Forelimb muscle (tissue), 1 donor: ENCODE data around the gene CIB4. TPM values are rescaled to one million over a fixed set of nuclear protein-coding genes. Genes with fewer than 3 reads are reported as not detected.
"Not testable (repeated sequence)": the region's sequence is repeated elsewhere in the genome, so short reads cannot be mapped to it uniquely, and the experiment has no call there.

Experiments used
- DNase-seq: peaks from one replicate; pipeline ENCODE4 v3.0.0-alpha.2; 2013; ENCODE audit warnings: low read depth
- polyA plus RNA-seq: library from polyadenylated mRNA; unstranded; fragments of 120-200 nt; gene quantifications from one replicate; pipeline ENCODE4 v1.2.1, GENCODE V29; 2013; ENCODE audit not compliant: insufficient read length

The CIB4 gene
- polyA plus RNA-seq, 1 donor: not detected

GRCh38 chr2:26666671-26667070 lies 25.5 kb upstream of the CIB4 start:
- DNase-seq: no peak

DNA sequence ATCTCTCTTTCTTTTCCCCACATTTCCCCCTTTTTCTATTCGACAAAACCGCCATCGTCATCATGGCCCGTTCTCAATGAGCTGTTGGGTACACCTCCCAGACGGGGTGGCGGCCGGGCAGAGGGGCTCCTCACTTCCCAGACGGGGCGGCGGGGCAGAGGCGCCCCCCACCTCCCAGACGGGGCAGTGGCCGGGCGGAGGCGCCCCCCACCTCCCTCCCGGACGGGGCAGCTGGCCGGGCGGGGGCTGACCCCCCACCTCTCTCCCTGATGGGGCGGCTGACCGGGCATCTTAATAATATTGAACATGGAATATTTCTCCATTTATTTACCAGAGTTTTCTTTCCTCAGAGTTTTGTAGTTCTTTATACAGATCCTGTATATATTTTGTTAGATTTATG lies 24.1 kb upstream of the CIB4 start:
- not testable (repeated sequence) for DNase-seq

DNA sequence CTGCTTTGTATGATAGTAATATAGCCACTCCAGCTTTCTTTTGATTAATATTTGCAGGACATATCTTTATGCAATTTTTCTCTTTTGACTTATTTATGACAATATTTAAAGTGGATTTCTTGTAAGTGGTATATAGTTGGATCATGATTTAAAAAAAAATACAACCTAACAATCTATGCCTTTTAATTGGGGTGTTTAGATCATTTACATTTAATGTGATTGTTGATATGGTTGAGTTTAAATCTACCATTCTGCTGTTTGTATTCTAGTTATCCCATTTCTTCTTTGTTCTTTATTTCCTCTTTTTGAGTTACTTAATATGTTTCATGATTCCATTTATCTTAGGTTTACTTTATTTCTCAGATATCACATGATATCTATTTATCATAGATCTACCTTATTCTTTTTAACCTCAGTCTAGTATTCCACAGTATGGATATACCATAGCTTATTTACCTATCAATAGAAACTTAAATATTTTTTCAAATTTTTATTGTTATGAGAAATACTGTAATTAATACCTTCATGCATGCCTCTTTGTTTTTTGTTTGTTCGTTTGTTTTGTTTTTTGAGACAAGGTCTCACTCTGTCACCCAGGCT lies 19.3 kb upstream of the CIB4 start:
- DNase-seq: no peak

DNA sequence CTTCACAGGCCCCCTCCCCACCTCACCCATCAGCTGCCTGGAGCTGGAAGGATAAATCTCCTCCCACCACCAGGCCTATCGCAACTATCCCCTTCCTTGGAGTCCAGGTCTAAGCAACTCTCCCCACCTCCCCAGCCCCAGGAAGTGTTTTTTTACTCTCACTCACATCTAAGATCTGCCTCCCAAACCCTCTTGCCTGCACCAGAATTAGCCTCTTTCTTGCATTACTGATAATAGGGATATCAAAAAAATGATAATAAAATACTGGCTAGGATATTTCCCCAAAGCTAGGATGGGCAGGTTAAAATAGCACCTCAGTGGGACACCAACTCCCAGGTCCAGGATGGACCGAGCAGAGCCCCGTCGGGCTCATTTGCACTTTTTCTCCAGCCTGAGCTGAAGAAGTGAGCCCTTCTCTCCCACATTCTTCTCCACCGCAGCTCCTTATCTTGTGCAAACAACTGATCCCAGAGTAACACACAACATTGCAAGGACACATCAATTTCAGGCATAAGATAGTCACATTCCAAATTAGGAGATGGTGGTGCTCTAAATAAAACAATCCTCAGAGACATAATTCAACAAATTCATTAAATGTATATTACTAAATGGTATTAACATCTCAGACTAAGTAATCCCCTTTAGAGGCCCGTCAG lies 17.7 kb upstream of the CIB4 start:
- no peak for DNase-seq

DNA sequence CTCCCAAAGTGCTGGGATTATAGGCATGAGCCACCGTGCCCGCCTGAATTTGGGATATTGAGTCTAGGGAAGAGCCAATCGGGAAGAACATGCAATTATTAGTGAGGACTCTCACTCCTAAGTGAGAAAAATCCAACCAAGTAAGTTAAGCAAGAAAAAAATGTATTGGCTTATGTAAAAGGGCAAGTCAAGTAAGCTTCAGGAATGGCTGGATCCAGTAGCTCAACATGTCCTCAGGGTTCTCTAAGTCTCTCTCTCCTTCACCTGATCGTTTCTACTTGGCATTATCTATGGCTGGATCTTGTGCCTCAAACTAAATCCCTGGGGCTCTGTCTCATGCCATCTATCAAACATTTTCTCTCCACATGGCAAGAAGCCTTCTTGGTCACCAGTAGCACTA lies 16.1 kb upstream of the CIB4 start:
- no peak for DNase-seq

- DNase-seq: no peak
Measured at GRCh38 chr2:26655611-26656195, 14.5 kb upstream of the CIB4 start.

DNA sequence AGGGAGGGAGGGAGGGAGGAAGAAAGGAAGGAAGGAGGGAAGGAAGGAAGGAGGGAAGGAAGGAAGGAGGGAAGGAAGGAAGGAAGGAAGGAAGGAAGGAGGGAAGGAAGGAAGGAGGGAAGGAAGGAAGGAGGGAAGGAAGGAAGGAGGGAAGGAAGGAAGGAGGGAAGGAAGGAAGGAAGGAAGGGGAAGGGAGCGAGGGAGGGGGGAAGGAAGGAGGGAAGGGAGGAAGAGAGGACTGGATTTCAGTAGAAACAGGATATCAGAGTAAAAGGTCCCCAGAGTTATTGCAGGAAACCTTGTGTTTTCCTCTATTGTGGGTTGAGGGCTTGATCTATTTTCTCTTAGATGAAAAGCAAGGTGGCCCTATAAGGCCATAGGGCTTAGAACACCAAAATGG lies 14.0 kb upstream of the CIB4 start:
- not testable (repeated sequence) for DNase-seq

GRCh38 chr2:26654061-26654340 lies 12.8 kb upstream of the CIB4 start:
- no peak for DNase-seq

- DNase-seq: no peak
Measured at GRCh38 chr2:26653207-26654060, 12.3 kb upstream of the CIB4 start.

- peak; percentile 79 for DNase-seq
Measured at GRCh38 chr2:26652361-26653041, 11.3 kb upstream of the CIB4 start.

DNA sequence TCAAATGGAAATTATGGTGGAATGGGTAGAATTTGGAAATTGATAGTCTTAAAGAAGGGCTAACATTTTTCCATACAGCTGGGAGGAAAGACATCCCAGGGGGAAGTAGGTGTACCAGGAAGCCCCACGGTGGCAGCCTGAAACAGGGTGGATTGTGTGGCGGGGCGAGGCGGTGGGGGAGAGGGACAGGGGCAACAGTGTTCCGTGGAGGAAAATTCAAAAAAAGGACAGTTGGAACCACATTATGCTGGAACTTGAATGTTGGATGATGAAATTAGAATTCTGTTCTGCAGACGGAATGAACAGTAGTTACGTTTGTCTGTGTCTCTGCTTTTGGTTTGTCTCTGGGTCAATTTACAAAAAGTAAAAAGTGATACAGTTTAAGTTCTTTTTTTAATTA lies 10.6 kb upstream of the CIB4 start:
- DNase-seq: no peak

DNA sequence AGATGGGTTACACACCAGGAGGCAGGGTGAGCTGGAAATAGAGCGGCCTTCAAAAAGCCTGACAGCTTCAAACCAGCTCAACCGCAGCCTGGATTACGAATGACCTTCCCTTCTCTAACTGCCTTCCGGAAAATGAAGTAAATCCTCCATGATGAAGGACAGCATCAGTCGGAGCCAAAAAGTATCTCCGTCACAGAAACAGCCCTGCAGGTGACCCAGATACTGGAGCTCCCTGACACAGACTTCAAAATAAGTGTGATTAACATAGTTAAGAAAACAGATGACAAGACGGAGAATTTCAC lies 10.3 kb upstream of the CIB4 start:
- DNase-seq: no peak

- no peak for DNase-seq
Measured at GRCh38 chr2:26650713-26651469, 9.7 kb upstream of the CIB4 start.

DNA sequence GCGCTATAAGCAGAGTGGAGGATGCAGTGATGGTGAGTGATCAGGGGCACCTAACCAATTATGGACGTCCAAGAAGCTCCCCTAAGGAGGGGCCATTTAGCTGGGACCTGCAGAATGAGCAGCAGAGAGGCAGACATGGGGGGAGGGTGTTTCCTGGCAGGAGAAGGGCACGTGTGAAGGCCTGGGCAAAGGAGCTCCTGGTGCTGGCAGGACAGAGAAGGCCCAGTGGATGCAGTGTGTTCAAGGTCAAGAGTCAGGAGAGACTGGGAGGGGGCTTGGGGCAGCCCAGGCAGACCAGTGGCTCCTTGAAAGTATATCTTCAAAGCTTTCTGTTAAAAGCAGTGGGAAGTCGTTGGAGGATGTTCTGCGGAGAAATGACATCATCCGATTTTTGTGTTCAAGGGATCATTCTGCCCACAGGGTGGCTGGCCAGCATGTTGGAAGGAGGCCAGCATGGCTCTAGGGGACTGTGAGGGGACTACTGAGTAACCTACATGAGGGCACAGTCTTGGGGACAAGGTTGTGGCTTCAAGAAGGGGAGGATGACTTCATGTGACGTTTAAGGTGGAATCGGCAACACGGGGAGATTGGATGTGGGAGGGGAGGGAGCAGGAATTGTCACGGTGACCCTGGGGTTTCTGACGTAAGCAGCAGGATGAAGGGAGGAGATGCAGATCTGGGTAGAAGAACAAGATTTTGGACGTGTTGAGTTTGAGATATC lies 9.0 kb upstream of the CIB4 start:
- DNase-seq: no peak

GRCh38 chr2:26649322-26649721 lies 8.2 kb upstream of the CIB4 start:
- no peak for DNase-seq

DNA sequence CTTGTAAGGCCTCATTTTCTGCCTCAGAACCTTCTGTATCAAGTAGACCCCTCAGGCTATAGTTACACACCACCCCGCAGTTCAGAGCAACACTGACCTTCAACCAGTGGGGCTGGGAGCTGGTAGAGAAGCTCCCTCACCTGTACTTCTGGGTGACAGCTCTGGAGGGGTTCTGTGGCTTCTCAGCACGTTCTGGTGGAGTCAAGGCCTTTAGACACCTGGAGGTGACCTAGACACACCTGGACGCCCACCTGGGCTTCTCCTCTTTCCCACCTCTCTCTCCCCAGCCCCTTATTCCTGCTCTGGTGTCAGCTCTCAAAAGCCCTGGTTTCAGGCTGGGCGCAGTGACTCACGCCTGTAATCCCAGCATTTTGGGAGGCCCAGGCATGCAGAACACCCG lies 7.3 kb upstream of the CIB4 start:
- DNase-seq: no peak

- DNase-seq: no peak
Measured at GRCh38 chr2:26647981-26648380, 6.8 kb upstream of the CIB4 start.

GRCh38 chr2:26646986-26647672 lies 6.0 kb upstream of the CIB4 start:
- DNase-seq: no peak

DNA sequence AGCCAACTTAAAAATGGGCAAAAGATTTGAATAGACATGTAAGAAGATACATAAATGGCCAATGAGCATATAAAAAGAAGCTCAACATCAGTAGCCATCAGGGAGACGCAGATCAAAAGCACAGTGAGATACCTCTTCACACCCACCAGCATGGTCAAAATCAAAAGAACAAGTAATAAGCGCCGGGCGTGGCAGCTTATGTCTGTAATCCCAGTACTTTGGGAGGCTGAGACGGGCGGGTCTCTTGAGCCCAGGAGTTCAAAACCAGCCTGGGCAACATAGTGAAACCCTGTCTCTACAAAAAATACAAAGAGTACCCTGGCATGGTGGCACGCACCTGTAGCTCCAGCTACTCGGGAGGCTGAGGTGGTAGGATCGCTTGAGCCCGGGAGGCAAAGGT lies 4.6 kb upstream of the CIB4 start:
- no peak for DNase-seq

- no peak for DNase-seq
Measured at GRCh38 chr2:26644188-26644835, 3.1 kb upstream of the CIB4 start.
